NK-92 (cell line): ENCODE results near the gene RPL7A.
"Not testable (repeated sequence)": the region's sequence is repeated elsewhere in the genome, so short reads cannot be mapped to it uniquely, and the experiment has no call there.

Source experiments
- DNase-seq: peaks from one replicate; lab custom pipeline; 2025; ENCODE audit not compliant: unreplicated experiment; lab: John Stamatoyannopoulos, UW

RPL7A gene

DNA sequence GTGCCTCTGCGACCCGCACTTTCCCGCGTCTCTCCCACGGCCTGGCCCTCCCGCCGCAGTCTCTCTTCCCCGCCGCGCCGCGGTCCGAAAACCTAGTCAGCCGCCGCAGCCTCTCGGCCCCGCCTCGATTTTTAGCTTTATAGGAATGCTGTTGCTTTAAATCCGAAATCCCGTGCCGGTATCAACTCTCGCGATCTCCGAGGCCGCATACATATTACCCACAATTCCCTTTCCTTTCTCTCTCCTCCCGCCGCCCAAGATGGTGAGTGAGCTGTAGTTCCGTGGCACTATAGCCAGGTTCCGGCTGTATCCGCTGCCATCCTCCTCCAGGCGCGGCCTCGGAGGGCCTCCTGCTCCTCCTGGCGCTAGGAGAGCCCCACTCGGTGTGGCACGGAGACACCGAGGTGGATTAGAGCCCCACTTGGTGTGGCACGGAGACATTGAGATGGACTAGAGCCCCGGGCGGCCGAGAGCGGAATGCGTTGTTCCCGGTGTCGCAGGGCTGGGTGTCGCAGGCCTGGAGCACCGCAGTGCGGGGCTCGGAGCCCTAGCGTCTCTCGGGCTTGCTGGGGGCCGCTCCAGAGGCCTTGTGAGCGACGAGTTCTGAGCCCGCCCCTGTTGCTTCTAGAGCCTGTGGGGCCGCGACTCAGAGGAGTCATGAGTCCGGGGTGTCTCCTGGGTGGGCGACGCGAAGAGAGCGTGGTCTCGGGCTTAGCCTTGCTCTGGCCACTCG, at the start of gene RPL7A, which contains the start of gene MED22:
Gene RPL7A, plus strand, starts transcription at position 234 of the 733 bp plus-strand sequence. Its CDS starts 26 bp downstream, at position 260.
Gene MED22, minus strand, starts transcription at position 147 of the 733 bp plus-strand sequence. CDS start 1,469 bp downstream, outside the sequence.
- peak; percentile 36 for DNase-seq

- not testable (repeated sequence) for DNase-seq
Measured at GRCh38 chr9:133299996-133300395, 48.0 kb upstream of the RPL7A start.

- no peak for DNase-seq
Measured at GRCh38 chr9:133301253-133302230, 46.5 kb upstream of the RPL7A start.

- no peak for DNase-seq
Measured at GRCh38 chr9:133303266-133304157, 44.5 kb upstream of the RPL7A start.

DNA sequence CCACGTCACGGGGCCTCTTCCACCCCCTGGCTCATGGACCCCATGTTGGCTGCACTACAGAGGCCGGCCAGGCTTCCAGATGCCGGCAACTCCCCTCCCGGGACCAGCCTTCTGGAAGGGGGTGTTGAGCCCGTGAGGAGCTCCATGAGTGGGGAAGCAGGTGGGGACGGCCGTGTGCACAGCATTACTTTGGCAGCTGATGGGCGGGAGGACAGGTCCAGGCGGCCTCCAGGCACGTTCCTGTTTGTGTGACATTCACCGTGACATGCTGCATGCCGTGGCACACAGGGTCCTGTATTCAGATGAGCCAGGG, 43.9 kb upstream of the RPL7A start:
- DNase-seq: no peak

DNA sequence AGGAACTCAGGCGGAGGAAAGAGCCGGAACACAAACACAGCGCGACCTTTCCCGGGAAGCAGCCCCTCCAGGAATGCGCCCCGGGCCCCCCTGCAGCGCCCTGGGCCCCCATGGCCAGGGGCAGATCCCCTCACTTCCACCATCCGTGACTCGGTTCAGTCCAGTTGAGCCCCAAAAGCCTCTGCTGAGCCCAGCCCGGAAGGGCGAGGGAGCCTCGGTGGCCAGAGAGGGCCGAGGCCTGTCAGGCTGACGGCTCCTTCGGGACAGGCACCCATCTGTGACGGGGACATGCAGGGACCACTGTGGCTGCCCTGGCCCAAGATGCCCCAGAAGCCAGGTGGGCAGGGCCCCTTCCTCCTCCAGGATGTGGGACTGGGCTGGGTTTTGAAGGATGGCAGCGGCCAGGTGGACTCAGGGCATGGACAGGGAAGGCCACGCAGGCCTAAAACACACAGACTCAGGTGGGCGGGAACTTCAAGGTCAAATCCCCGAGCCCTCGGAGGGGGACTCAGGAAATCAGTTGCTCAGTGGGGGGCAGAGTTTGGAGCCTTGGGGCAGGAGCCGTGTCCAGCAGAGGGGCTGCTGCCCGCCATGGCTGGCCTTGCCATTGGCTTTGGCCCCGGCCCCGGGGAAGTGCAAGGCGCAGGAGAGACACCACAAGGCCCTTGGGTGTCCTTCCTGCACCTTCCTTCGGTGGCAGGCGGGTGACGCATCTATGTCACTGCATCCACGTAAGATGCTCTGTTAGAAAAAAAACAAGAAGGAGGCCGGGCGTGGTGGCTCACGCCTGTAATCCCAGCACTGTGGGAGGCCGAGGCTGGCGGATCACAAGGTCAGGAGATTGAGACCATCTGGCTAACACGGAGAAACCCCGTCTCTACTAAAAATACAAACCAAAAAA, 43.3 kb upstream of the RPL7A start:
- DNase-seq: no peak

DNA sequence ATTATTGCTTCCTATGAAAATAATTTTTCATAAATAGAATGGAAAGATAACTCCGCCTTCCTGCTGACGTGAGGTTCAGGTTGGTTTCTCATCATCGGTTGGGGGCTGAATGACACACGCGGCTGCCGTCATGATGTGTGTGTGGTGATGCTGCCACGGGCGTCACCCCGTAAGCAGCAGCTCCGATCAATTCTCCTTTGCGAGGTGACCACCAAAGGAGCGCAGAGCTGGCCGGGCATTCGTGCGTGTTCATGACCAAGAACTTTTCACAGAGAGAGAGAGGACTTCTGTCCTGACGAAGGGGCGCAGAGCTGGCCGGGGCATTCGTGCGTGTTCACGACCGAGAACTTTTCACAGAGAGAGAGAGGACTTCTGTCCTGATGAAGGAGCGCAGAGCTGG, 42.3 kb upstream of the RPL7A start:
- DNase-seq: no peak

DNA sequence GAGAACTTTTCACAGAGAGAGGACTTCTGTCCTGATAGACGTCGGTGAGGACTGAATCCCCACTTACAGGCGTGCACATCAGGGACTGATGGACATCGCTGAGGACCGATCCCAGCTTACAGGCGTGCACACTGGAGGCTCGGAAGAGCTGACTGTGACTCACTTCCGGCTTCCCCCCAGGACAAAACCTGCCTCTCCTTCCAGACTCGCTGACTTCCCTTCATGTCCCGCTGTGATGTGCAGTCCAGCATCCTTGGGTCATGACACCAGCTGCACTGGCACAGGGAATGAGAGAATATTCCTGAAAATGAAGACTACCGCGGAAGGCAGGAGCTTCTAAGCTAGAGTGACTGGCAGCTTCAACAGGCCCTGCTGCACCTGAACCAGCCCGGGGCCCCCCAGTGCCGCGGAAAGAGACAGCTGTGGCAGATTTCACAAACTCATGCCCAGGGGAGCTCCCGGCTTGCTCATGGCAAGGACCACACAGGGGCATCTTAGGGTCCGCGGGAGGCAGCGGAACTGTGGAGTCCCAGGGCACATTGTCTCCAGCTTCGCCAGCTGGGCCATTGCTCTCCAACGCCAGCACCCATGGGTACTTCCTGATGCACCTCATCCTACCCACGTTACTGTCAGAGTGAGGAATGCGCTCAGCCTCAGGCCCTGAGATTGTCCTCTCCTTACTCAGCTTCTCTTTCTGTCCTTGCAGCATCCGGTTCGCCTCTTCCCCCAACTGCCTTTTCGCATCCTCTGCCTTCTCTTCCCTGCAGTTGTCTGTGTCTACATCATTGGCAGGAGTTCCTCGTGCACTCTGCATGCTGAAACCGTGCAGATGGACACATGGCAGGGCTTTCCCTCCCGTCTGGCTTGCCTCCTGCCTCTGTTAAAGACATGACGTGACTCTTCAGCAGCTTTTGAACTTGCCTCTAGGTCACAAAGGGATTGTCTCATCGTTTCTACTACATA, 41.5 kb upstream of the RPL7A start:
- DNase-seq: no peak

- no peak for DNase-seq
Measured at GRCh38 chr9:133307301-133307700, 40.7 kb upstream of the RPL7A start.

DNA sequence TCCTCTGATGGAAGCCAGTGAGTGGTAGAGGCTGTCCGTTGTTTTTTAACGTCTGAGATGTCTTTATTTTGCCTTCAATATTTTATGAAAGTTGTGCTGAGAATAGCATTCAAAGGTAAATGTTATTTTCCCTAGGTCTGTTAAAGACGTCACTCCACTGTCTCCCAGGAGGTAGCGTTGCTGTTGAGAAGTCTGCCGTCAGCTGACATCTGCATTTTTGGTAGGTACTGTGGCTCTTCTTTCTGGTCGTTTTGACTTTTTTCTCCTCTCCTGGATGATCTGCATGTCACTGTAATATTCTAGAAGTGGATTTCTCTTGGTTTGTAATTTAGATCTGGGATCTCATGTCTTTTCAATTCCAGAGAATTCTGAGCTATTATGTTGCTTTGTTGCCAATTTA, 38.4 kb upstream of the RPL7A start:
- no peak for DNase-seq

GRCh38 chr9:133315997-133316396, 32.0 kb upstream of the RPL7A start:
- no peak for DNase-seq

DNA sequence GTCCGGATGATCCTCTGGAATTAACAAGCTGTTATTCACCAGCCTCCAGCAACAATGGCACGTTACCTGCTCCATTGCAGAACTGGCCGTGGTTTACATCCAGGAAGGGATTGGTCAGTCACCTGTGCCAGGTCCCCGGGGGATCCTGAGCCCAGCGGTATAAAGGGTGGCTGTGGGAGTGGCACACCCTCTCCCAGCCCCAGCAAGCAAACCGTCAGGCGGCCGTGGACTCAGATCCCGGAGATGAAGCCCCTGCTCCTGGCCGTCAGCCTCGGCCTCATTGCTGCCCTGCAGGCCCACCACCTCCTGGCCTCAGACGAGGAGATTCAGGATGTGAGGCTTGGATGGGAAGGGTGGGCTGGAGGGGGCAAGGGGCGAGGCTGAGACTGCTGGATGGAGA, 30.5 kb upstream of the RPL7A start:
- DNase-seq: not testable (repeated sequence)

- DNase-seq: no peak
Measured at GRCh38 chr9:133320421-133320881, 27.6 kb upstream of the RPL7A start.

- no peak for DNase-seq
Measured at GRCh38 chr9:133321411-133321935, 26.5 kb upstream of the RPL7A start.

DNA sequence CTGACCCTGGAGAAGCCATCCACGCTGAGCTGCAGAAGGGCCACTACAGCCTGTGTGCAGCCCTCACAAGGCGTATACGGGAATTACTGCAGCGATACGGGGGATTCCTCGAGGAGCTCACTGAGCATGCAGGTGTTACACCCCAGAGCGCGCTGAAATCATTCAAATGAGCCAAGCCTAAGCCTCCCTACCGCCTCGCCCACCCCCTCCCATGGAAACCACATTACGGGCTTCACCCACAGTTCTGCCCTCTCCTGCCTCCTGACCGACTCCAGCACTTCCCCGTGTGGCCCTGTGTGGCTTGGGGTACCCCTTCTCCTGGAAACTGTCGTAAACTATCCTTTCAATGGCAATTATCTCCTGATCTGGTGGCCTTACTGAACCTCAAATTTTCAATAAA, 25.3 kb upstream of the RPL7A start:
- DNase-seq: no peak

GRCh38 chr9:133323211-133323610, 24.8 kb upstream of the RPL7A start:
- DNase-seq: no peak

- DNase-seq: no peak
Measured at GRCh38 chr9:133323991-133324703, 23.9 kb upstream of the RPL7A start.

DNA sequence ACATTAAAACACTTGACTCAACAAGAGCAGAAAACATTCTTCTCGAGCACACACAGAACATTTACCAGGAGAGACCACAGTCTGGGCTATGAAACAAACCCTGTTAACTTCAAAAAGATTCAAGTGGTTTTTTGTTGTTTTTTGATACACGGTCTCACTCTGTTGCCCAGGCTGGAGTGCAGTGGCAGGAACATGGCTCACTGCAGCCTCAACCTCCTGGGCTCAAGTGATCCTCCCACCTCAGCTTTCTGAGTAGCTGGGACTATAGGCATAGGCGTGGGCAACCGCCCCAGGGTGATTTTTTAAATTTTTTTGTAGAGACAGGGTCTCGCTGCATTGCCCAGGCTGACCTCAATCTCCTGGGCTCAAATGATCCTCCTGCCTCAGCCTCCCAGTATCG, 21.0 kb upstream of the RPL7A start:
- DNase-seq: not testable (repeated sequence)
